GM18870 (cell line): ENCODE results near the gene HAUS3.
"Not testable (repeated sequence)": the region's sequence is repeated elsewhere in the genome, so short reads cannot be mapped to it uniquely, and the experiment has no call there.

Experiments
- ATAC-seq: cut with Tn5 transposase; IDR thresholded peaks from one replicate; pipeline ENCODE4 v1.9.1; 2021; ENCODE audit warnings: moderate library complexity; ENCODE audit not compliant: unreplicated experiment

Gene HAUS3

GRCh38 chr4:2275546-2276251 lies 33.8 kb upstream of the HAUS3 start:
- ATAC-seq = no peak

- not testable (repeated sequence) for ATAC-seq
Observed at GRCh38 chr4:2275044-2275397, 33.1 kb upstream of the HAUS3 start.

- ATAC-seq = no peak
Observed at GRCh38 chr4:2274320-2275043, 32.6 kb upstream of the HAUS3 start.

- ATAC-seq = no peak
Observed at GRCh38 chr4:2273657-2274319, 31.9 kb upstream of the HAUS3 start.

- no peak for ATAC-seq
Observed at GRCh38 chr4:2273221-2273620, 31.3 kb upstream of the HAUS3 start.

- no peak for ATAC-seq
Observed at GRCh38 chr4:2272828-2273120, 30.9 kb upstream of the HAUS3 start.

- ATAC-seq = no peak
Observed at GRCh38 chr4:2272026-2272827, 30.3 kb upstream of the HAUS3 start.

- no peak for ATAC-seq
Observed at GRCh38 chr4:2271279-2272025, 29.5 kb upstream of the HAUS3 start.

- ATAC-seq = no peak
Observed at GRCh38 chr4:2270341-2271165, 28.6 kb upstream of the HAUS3 start.

- ATAC-seq = no peak
Observed at GRCh38 chr4:2269618-2270163, 27.8 kb upstream of the HAUS3 start.

- no peak for ATAC-seq
Observed at GRCh38 chr4:2269206-2269531, 27.2 kb upstream of the HAUS3 start.

GRCh38 chr4:2268357-2269205 lies 26.7 kb upstream of the HAUS3 start:
- no peak for ATAC-seq

- ATAC-seq = no peak
Observed at GRCh38 chr4:2267841-2268240, 25.9 kb upstream of the HAUS3 start.

- ATAC-seq = no peak
Observed at GRCh38 chr4:2267320-2267811, 25.4 kb upstream of the HAUS3 start.

GRCh38 chr4:2266821-2267220 lies 24.9 kb upstream of the HAUS3 start:
- ATAC-seq = no peak

- no peak for ATAC-seq
Observed at GRCh38 chr4:2266181-2266580, 24.3 kb upstream of the HAUS3 start.

- no peak for ATAC-seq
Observed at GRCh38 chr4:2265113-2266110, 23.5 kb upstream of the HAUS3 start.
